Activated B cell treated with CpG ODN at 0.5 μM for 24 hours (primary cell): ENCODE results near the gene MUC21. TPM values are rescaled to one million over a fixed set of nuclear protein-coding genes. Genes with fewer than 3 reads are reported as not detected.

Experiments used
- ATAC-seq: fragments of 200-7000 bp; cut with Tn5 transposase; one replicate; pipeline ENCODE4 v1.10.0; 2021; ENCODE audit warnings: low read depth, mild to moderate bottlenecking, moderate library complexity
- CTCF ChIA-PET: fragments of 350-600 bp; sonication (Branson Sonifier 250); formaldehyde crosslinking; loops from one replicate; lab custom pipeline; 2021; ENCODE audit warnings: antibody characterized with exemption; lab: Charles Lee
- POLR2A ChIA-PET: fragments of 350-600 bp; sonication (Branson Sonifier 250); formaldehyde crosslinking; loops from one replicate; lab custom pipeline; 2021; ENCODE audit warnings: antibody characterized with exemption; lab: Charles Lee
- DNase-seq: peaks from one replicate; pipeline ENCODE4 v3.0.0; 2022
- H3K27ac Mint-ChIP-seq: one replicate; pipeline ENCODE4 v1.8.0; 2020; ENCODE audit warnings: mixed read lengths
- H3K27me3 Mint-ChIP-seq: one replicate; pipeline ENCODE4 v1.8.0; 2021; ENCODE audit warnings: mixed read lengths
- H3K36me3 Mint-ChIP-seq: one replicate; pipeline ENCODE4 v1.8.0; 2021; ENCODE audit warnings: low read depth, mixed read lengths
- H3K4me1 Mint-ChIP-seq: one replicate; pipeline ENCODE4 v1.8.0; 2021; ENCODE audit warnings: mixed read lengths
- H3K4me3 Mint-ChIP-seq: one replicate; pipeline ENCODE4 v1.8.0; 2020; ENCODE audit warnings: mild to moderate bottlenecking, mixed read lengths
- H3K9me3 Mint-ChIP-seq: one replicate; pipeline ENCODE4 v1.8.0; 2020; ENCODE audit warnings: mixed read lengths
- CTCF ChIP-seq: fragments of 200-600 bp; IDR thresholded peaks from one replicate; pipeline ENCODE4 v1.8.0; 2022; ENCODE audit warnings: antibody characterized with exemption, mild to moderate bottlenecking
- intact Hi-C: fragments of 100-400 bp; cut with micrococcal nuclease; formaldehyde crosslinking; loops from one replicate; pipeline ENCODE4 v1.15.1; 2024
- total RNA-seq: library from RNA; stranded (reverse); gene quantifications from 2 replicates; pipeline ENCODE4 v1.2.3, GENCODE V29; 2022

MUC21 gene
- total RNA-seq, 1 donor from 2014 or later: not detected

GRCh38 chr6:31005249-31006020 is 21.9 kb downstream of the MUC21 start:
- CTCF ChIA-PET: no interaction called here
- no peak for TF ChIP-seq CTCF
- Mint-ChIP-seq H3K4me1 (peaks cover 3% of the 10 kb centered on the region), H3K27ac (no peak overlapping the region), H3K4me3 (no peak overlapping the region), H3K9me3 (no peaks in the 10 kb centered on the region), H3K27me3 (peaks cover 25% of the 10 kb centered on the region), H3K36me3 (no peaks in the 10 kb centered on the region)
- no peak for ATAC-seq
- intact Hi-C loops: no loop called here
- DNase-seq: no peak
- POLR2A ChIA-PET: no interaction called here

GRCh38 chr6:31007694-31008093 is 24.2 kb downstream of the MUC21 start:
- Mint-ChIP-seq H3K9me3 (no peaks in the 10 kb centered on the region), H3K4me3 (no peak overlapping the region), H3K4me1 (peaks cover 3% of the 10 kb centered on the region), H3K27ac (no peak overlapping the region), H3K27me3 (peaks cover 25% of the 10 kb centered on the region), H3K36me3 (no peaks in the 10 kb centered on the region)
- DNase-seq (no peak), ATAC-seq (no peak)
- TF ChIP-seq CTCF: no peak
- ChIA-PET POLR2A (no interaction called here), CTCF (no interaction called here)
- intact Hi-C loops: no loop called here

- no peak for TF ChIP-seq CTCF
- Mint-ChIP-seq H3K36me3 (no peaks in the 10 kb centered on the region), H3K9me3 (no peaks in the 10 kb centered on the region), H3K4me1 (peaks cover 3% of the 10 kb centered on the region), H3K27me3 (peaks cover 27% of the 10 kb centered on the region), H3K27ac (no peak overlapping the region), H3K4me3 (no peak overlapping the region)
- ChIA-PET CTCF (no interaction called here), POLR2A (no interaction called here)
- DNase-seq (no peak), ATAC-seq (no peak)
- intact Hi-C loops: no loop called here
Observed at GRCh38 chr6:31008165-31008564, 24.6 kb downstream of the MUC21 start.

GRCh38 chr6:31009731-31010130 is 26.2 kb downstream of the MUC21 start:
- H3K9me3 Mint-ChIP-seq: peaks cover 3% of the 10 kb centered on the region
- TF ChIP-seq CTCF: no peak
- no peak overlapping the region for H3K27ac Mint-ChIP-seq
- H3K27me3 Mint-ChIP-seq: peaks cover 31% of the 10 kb centered on the region
- peaks cover 1% of the 10 kb centered on the region for H3K4me1 Mint-ChIP-seq
- H3K4me3 Mint-ChIP-seq: no peak overlapping the region
- ChIA-PET CTCF (no interaction called here), POLR2A (no interaction called here)
- intact Hi-C loops: no loop called here
- no peak for DNase-seq
- ATAC-seq: no peak
- H3K36me3 Mint-ChIP-seq: no peaks in the 10 kb centered on the region

- intact Hi-C loops: no loop called here
- Mint-ChIP-seq H3K36me3 (no peaks in the 10 kb centered on the region), H3K4me3 (no peak within 1 kb of the TSS), H3K9me3 (peaks cover 5% of the 10 kb centered on the region), H3K4me1 (no peaks in the 10 kb centered on the region), H3K27me3 (peaks cover 34% of the 10 kb centered on the region), H3K27ac (no peak within 1 kb of the TSS)
- ATAC-seq (no peak), DNase-seq (no peak)
- CTCF ChIA-PET: no interaction called here
- POLR2A ChIA-PET: interaction anchor here (0.6 kb wide), 1 partner anchor 48 kb away, joined by 3 read pairs; no protein-coding TSS in a partner anchor
- no peak for TF ChIP-seq CTCF
Observed at GRCh38 chr6:31010393-31011060, 27.0 kb downstream of the MUC21 start, which contains the start of gene MUC22. Gene MUC22, plus strand, starts transcription at chr6:31010474. Its CDS starts 233 bp downstream, at chr6:31010707.
